ENCODE results near the gene KANK3.
"Not testable (repeated sequence)": the region's sequence is repeated elsewhere in the genome, so short reads cannot be mapped to it uniquely, and the experiment has no call there.

The KANK3 gene

GRCh38 chr19:8371011-8371804, 28.1 kb upstream of the KANK3 start:
- no peak for DNase-seq (ENCODE audit: low read depth in 2 of 2)

DNA sequence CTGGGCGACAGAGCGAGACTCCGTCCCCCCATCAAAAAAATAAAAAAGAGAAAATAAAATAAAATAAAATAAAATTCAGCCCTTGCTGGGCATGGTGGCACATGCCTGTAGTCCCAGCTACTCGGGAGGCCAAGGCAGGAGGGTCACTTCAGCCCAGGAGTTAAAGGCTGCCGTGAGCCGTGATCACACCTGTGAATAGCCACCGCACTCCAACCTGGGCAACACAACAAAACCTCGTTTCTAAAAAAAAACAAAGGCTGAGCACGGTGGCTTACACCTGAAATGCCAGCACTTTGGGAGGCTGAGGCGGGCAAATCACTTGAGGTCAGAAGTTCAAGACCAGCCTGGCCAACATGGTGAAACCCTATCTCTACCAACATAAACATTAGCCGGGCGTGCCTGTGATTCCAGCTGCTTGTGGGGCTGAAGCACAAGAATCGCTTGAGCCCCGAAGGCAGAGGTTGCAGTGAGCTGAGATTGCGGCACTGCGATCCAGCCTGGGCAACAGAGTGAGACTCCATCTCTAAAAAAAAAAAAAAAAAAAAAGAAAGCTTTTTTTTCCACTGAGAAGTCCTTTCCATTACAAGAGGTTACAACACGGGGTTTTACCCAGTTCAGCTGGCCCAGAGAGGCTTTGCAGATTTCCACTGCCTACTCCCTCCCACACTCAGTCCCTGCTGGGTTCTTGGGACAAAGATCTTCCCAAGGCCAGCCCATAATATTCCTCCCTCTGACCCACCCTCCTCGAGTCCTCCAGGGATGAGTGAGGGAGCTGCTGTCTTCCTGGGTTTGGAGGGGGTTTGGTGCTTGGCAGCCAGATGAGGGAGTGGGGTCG, 27.3 kb upstream of the KANK3 start:
- no peak for DNase-seq (ENCODE audit: low read depth in 2 of 2)

DNA sequence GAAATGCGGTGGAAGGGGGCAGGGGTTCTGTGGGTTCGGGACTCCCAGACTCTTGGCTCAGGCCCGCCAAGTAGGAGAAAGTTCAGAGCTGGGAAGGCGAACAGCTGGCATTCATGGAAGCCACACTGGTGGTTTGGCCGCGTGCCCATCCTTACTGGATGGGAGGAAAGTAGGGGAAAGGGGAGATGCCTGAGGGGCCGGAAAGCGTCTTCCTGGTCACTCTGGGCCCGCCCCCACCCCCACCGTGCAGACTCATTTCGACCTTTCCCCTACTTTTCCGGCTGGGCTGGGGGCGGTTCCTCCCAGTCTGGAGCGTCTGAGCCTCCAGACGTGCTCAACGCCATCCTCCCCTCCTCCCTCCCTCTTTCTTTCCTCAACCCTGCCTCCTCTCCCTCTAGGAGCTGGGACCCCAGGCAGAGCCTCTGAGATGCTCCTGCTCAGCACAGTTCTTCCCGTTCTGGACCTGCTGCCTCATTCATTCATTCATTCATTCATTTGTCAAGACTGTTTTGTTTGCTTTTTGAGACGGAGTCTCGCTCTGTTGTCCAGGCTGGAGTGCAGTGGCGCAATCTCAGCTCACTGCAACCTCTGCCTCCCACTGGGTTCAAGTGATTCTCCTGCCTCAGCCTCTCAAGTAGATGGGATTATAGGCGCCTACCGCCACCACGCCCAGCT, 24.4 kb upstream of the KANK3 start:
- no peak for DNase-seq (ENCODE audit: low read depth in 2 of 2)

GRCh38 chr19:8366961-8367326, 23.9 kb upstream of the KANK3 start:
- no peak for DNase-seq (ENCODE audit: low read depth in 2 of 2)

- no peak for DNase-seq (ENCODE audit: low read depth in 2 of 2)
Observed at GRCh38 chr19:8366121-8366581, 23.1 kb upstream of the KANK3 start.

DNA sequence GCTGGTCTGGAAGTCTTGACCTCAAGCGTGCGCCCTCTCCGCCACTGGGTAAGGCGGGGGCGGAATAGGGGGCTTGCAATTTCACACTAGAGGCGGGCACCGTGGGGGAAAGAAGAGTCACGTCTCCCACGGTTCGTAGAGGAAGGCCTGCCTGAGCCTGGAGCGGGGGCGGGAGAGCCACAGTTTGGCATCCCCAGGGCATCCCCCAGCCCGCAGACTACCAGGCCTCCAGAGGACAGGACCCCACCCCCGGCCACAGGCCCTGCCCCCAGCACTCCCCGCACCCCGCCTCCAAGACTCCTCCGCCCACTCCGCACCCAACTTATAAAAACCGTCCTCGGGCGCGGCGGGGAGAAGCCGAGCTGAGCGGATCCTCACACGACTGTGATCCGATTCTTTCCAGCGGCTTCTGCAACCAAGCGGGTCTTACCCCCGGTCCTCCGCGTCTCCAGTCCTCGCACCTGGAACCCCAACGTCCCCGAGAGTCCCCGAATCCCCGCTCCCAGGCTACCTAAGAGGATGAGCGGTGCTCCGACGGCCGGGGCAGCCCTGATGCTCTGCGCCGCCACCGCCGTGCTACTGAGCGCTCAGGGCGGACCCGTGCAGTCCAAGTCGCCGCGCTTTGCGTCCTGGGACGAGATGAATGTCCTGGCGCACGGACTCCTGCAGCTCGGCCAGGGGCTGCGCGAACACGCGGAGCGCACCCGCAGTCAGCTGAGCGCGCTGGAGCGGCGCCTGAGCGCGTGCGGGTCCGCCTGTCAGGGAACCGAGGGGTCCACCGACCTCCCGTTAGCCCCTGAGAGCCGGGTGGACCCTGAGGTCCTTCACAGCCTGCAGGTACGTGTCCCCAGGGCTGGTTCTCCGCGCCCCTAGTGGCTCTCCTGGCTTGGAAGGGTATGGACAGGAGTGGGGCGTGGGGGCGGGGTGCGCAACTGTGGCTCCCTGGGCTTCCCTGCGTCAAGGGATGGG, 21.0 kb upstream of the KANK3 start, which contains the start of gene ANGPTL4:
Gene ANGPTL4, plus strand, starts transcription at position 353 of the 969 bp plus-strand sequence. Its CDS starts 167 bp downstream, at position 520.
- peak in 1 of 2 donors; percentile 20 for DNase-seq (ENCODE audit: low read depth in 2 of 2)

GRCh38 chr19:8361921-8362793, 19.1 kb upstream of the KANK3 start:
- no peak for DNase-seq (ENCODE audit: low read depth in 2 of 2)

GRCh38 chr19:8360196-8360595, 17.1 kb upstream of the KANK3 start:
- DNase-seq (ENCODE audit: low read depth in 2 of 2) = no peak

GRCh38 chr19:8358948-8359347, 15.9 kb upstream of the KANK3 start:
- no peak for DNase-seq (ENCODE audit: low read depth in 2 of 2)

GRCh38 chr19:8357007-8357521, 14.0 kb upstream of the KANK3 start:
- DNase-seq (ENCODE audit: low read depth in 2 of 2) = no peak

DNA sequence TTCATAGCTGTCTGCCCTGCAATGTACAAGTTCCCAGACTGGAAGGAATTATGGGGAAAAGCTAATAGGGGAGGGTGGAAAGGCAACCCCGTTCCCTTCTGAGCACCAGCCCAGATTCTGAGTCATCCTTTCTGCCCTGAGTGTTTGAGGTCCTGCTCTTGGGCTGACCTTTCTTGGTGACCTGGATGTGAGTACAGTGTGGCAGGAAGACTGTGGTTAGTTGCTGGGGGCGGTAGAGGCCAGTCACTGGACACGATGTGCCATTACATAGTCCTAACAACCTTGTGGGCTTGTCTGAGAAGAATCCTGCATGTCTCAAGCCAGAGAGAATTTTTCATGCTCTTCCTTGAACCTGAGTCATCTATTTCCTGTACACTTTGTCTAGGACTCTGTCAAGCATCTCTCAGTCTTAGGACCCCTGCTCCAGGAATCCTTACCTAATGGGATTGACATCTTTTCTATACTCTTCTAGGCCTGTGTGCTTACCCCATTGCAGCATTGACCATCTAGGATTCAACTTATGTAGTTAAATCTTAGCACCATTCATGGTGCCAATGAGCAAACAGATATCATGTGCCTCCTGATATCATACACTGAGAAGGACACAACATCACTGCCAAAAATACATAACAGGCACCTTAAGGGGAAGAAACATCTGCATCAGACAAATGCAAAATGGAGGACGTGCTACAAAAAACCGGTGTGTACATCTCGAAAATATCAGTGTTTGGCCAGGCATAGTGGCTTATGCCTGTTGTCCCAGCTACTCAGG, 12.8 kb upstream of the KANK3 start:
- no peak for DNase-seq (ENCODE audit: low read depth in 2 of 2)

DNA sequence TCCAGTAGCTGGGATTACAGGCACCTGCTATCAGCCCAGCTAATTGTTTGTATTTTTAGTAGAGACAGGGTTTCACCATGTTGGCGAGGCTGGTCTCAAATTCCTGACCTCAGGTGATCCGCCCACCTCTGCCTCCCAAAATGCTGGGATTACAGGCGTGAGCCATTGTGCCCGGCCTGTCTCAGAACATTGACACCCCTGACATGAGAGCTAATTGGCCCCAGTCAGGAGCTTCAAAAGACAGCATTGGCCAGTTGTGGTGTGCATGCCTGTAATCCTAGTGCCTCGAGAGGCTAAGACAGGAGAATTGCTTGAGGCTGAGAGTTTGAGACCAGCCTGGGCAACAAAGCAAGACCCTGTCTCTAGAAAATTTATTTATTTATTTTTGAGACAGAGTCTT, 9.8 kb upstream of the KANK3 start:
- not testable (repeated sequence) for DNase-seq (ENCODE audit: low read depth in 2 of 2)

DNA sequence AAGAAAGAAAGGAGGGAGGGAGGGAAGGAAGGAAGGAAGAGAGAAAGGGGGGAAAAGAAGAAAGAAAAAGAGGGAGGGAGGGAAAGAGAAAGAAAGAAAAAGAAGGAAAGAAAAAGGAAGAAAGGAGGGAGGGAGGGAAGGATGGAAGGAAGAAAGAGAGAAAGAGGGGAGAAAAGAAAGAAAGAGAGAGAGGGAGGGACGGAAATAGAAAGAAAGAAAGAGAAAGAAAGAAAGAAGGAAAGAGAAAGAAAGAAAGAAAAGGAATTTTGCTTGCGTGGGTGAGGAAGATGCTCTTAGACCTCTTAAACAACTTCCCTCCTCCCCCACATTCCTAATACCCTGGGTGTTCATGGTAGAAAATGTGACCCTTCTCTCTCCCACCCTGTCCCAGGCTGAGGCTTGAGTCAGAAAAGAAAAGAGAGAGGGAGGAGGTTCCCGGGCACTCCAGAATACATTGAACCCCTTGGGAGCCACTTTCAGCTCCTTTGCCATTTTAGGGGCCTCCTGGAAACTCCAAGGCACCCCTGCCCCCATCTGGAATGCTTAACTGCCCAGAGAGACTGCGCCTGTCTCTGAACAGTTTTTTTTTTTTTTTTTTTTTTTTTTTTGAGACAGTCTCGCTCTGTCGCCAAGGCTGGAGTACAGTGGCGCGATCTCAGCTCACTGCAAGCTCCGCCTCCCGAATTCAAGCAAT, 9.2 kb upstream of the KANK3 start:
- DNase-seq (ENCODE audit: low read depth in 2 of 2) = no peak

DNA sequence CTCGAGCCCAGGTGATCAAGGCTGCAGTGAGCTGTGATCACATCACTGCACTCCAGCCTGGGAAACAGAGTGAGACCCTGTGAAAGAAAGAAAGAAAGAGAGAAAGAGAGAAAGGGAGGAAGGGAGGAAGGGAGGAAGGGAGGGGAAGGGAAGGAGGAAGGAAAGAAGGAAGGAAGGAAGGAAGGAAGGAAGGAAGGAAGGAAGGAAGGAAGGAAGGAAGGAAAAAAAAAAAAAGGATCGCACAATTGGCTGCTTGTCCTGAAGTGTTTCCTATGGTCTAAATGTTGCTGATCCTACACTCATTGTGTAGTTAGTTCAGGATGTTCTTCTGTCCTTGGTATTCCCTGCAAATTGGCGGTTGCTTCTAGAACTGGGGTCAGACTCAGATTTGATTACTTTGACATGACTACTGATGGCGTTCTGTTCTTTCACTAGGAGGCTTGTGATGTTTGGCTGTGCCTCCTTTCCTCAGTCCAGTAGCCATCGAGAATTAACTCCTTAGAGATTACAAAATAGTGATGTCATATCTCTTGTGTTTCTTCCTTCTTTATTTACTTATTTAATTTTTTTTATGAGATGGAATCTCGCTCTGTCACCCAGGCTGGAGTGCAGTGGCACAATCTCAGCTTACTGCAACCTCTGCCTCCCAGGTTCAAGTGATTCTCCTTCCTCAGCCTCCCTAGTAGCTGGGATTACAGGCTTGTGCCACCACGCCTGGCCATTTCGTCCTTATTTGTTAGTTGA, 6.7 kb upstream of the KANK3 start:
- DNase-seq (ENCODE audit: low read depth in 2 of 2) = not testable (repeated sequence)

GRCh38 chr19:8343483-8343844, 402 bp upstream of the KANK3 start:
- DNase-seq (ENCODE audit: low read depth in 2 of 2) = no peak

- DNase-seq (ENCODE audit: low read depth in 2 of 2) = no peak
Observed at GRCh38 chr19:8342316-8342683, 762 bp downstream of the KANK3 start.

DNA sequence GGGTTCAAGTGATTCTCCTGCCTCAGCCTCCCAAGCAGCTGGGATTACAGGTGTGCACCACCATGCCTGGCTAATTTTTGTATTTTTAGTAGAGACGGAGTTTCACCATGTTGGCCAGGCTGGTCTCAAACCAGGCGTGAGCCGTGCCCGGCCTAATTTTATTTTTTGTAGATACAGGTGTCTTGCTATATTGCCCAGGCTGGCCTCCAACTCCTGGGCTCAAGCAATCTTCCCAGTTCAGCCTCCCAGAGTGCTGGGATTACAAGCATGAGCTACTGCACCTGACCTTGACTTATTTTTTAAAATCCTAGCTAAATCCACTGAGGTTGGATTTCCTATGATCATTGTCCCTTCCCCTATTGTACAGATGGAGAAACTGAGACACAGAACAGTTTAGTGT, 1.6 kb downstream of the KANK3 start:
- not testable (repeated sequence) for DNase-seq (ENCODE audit: low read depth in 2 of 2)
